Stimulated activated CD4-positive, alpha-beta T cell treated with anti-CD3 and anti-CD28 coated beads, TNF-alpha, amount 100 ng/mL, for 1 hour (primary cell): ENCODE measurements around the gene ACER2.

Experiments
- DNase-seq, 3 donors: peaks; one replicate each; pipeline ENCODE4 v3.0.0-alpha.2; 2020; ENCODE audit warnings: low read depth in 3 of 3, low spot score in 1 of 3

ACER2 gene

GRCh38 chr9:19451240-19452087, 42.7 kb downstream of the ACER2 start:
- no peak for DNase-seq

- no peak for DNase-seq
Measured at GRCh38 chr9:19456426-19456825, 47.6 kb downstream of the ACER2 start.

GRCh38 chr9:19456996-19457692, 48.3 kb downstream of the ACER2 start:
- peak; percentile 18 to 44 (median 31) for DNase-seq

GRCh38 chr9:19457693-19458009, 48.8 kb downstream of the ACER2 start:
- DNase-seq, result no peak

GRCh38 chr9:19460243-19460642, 51.4 kb downstream of the ACER2 start:
- DNase-seq, result no peak

- no peak for DNase-seq
Measured at GRCh38 chr9:19461135-19461534, 52.3 kb downstream of the ACER2 start.

- no peak for DNase-seq
Measured at GRCh38 chr9:19464061-19464763, 55.4 kb downstream of the ACER2 start.

GRCh38 chr9:19464764-19465585, 56.2 kb downstream of the ACER2 start:
- DNase-seq, result peak; percentile 15 to 56 (median 45)

GRCh38 chr9:19465586-19466279, 56.9 kb downstream of the ACER2 start:
- no peak for DNase-seq

- no peak for DNase-seq
Measured at GRCh38 chr9:19466280-19466639, 57.5 kb downstream of the ACER2 start.

GRCh38 chr9:19469271-19469670, 60.5 kb downstream of the ACER2 start:
- DNase-seq, result no peak

GRCh38 chr9:19470567-19470966, 61.8 kb downstream of the ACER2 start:
- no peak for DNase-seq

GRCh38 chr9:19470981-19471650, 62.3 kb downstream of the ACER2 start:
- no peak for DNase-seq

GRCh38 chr9:19471737-19472648, 63.2 kb downstream of the ACER2 start:
- DNase-seq, result peak in 1 of 3 donors; percentile 18

GRCh38 chr9:19473605-19474004, 64.8 kb downstream of the ACER2 start:
- no peak for DNase-seq

GRCh38 chr9:19479874-19480273, 71.1 kb downstream of the ACER2 start:
- no peak for DNase-seq

- no peak for DNase-seq
Measured at GRCh38 chr9:19480345-19480744, 71.5 kb downstream of the ACER2 start.

GRCh38 chr9:19481121-19481870, 72.5 kb downstream of the ACER2 start:
- no peak for DNase-seq
